Measurements from ENCODE around the gene GLIS2. TPM values are rescaled to one million over a fixed set of nuclear protein-coding genes. Genes with fewer than 3 reads are reported as not detected.

The GLIS2 gene
- total and polyA plus RNA-seq, 5 donors from 2014 or later: 0.03 TPM; not detected in 4

DNA sequence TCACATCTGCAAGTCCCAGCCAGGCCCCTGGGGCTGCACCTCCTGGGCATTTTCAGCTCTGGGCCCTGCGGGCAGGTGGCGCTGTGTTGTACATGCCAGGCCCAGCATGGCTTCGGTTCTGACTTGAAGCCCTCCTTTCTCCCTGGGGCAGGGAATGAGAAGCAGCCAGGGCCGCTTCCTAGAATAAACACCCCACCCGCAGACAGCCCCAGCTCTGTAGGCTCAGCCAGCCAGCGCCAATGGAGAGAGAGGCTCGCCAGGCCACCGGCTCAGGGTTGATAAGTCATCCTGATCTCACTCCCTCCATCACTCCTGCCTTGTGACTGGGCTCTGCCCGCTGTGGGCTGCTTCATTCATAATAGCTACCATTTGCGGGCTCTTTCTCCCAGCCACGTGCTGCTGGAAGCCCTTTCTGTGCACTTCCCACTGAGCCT lies 6.0 kb upstream of the GLIS2 start:
- Histone ChIP-seq H3K4me1 (ENCODE audit: control insufficient read depth, insufficient read depth, low read length, poor library complexity, severe bottlenecking) (peaks cover 35% of the 10 kb centered on the region), H3K36me3 (ENCODE audit: control insufficient read depth, insufficient read depth, low read length) (no peaks in the 10 kb centered on the region), H3K27me3 (ENCODE audit: control insufficient read depth, insufficient read depth, low read length) (peaks cover 6% of the 10 kb centered on the region), H3K9me3 (ENCODE audit: control insufficient read depth in 2 of 2, low read length in 2 of 2) (no peaks in the 10 kb centered on the region), H3K4me3 (ENCODE audit: low read depth, low read length) (no peak overlapping the region), H3K27ac (ENCODE audit: insufficient read depth, low read length, poor library complexity, severe bottlenecking) (no peak overlapping the region)
- Mint-ChIP-seq H3K4me3 (peak overlapping the region in 3 of 4 donors; percentile 28 to 85 (median 74)), H3K27me3 (peaks cover 15% of the 10 kb centered on the region), H3K36me3 (no peaks in the 10 kb centered on the region), H3K4me1 (peaks cover 4 to 37% (median 19%) of the 10 kb centered on the region in 4 donors), H3K27ac (no peak overlapping the region), H3K9me3 (peaks cover 0 to 2% (median 0%) of the 10 kb centered on the region in 7 donors)
- DNase-seq (peak; percentile 29 to 61 (median 41)), ATAC-seq (ENCODE audit: low read depth in 2 of 2) (no peak)

GRCh38 chr16:4313563-4314531 lies 2.0 kb upstream of the GLIS2 start:
- peaks cover 0 to 2% (median 0%) of the 10 kb centered on the region in 7 donors for H3K9me3 Mint-ChIP-seq
- H3K4me1 Mint-ChIP-seq: peaks cover 4 to 14% (median 7%) of the 10 kb centered on the region in 4 donors
- DNase-seq (peak in 1 of 3 donors; percentile 39), ATAC-seq (ENCODE audit: low read depth in 2 of 2) (no peak)
- Histone ChIP-seq H3K27ac (ENCODE audit: insufficient read depth, low read length, poor library complexity, severe bottlenecking) (no peak overlapping the region), H3K36me3 (ENCODE audit: control insufficient read depth, insufficient read depth, low read length) (no peaks in the 10 kb centered on the region), H3K4me1 (ENCODE audit: control insufficient read depth, insufficient read depth, low read length, poor library complexity, severe bottlenecking) (peaks cover 23% of the 10 kb centered on the region), H3K9me3 (ENCODE audit: control insufficient read depth in 2 of 2, low read length in 2 of 2) (no peaks in the 10 kb centered on the region), H3K27me3 (ENCODE audit: control insufficient read depth, insufficient read depth, low read length) (peaks cover 6% of the 10 kb centered on the region), H3K4me3 (ENCODE audit: low read depth, low read length) (no peak overlapping the region)
- H3K27ac Mint-ChIP-seq: peak overlapping the region in 1 of 3 donors; percentile 71
- H3K27me3 Mint-ChIP-seq: peaks cover 18% of the 10 kb centered on the region
- H3K36me3 Mint-ChIP-seq: no peaks in the 10 kb centered on the region
- H3K4me3 Mint-ChIP-seq: peak overlapping the region; percentile 32 to 96 (median 90)

- Histone ChIP-seq H3K9me3 (ENCODE audit: control insufficient read depth in 2 of 2, low read length in 2 of 2) (no peaks in the 10 kb centered on the region), H3K27me3 (ENCODE audit: control insufficient read depth, insufficient read depth, low read length) (peaks cover 6% of the 10 kb centered on the region), H3K4me3 (ENCODE audit: low read depth, low read length) (no peak overlapping the region), H3K36me3 (ENCODE audit: control insufficient read depth, insufficient read depth, low read length) (no peaks in the 10 kb centered on the region), H3K27ac (ENCODE audit: insufficient read depth, low read length, poor library complexity, severe bottlenecking) (no peak overlapping the region), H3K4me1 (ENCODE audit: control insufficient read depth, insufficient read depth, low read length, poor library complexity, severe bottlenecking) (peaks cover 31% of the 10 kb centered on the region)
- H3K4me3 Mint-ChIP-seq: peak overlapping the region; percentile 88 to 96 (median 92)
- peaks cover 18% of the 10 kb centered on the region for H3K27me3 Mint-ChIP-seq
- peaks cover 0 to 2% (median 0%) of the 10 kb centered on the region in 7 donors for H3K9me3 Mint-ChIP-seq
- peaks cover 4 to 17% (median 7%) of the 10 kb centered on the region in 4 donors for H3K4me1 Mint-ChIP-seq
- H3K27ac Mint-ChIP-seq: peak overlapping the region in 2 of 3 donors; percentile 71 to 90
- ATAC-seq (ENCODE audit: low read depth in 2 of 2) (peak in 1 of 2 donors; percentile 21), DNase-seq (peak in 2 of 3 donors; percentile 39 to 50)
- H3K36me3 Mint-ChIP-seq: no peaks in the 10 kb centered on the region
These were observed 1.2 kb upstream of the GLIS2 start for GRCh38 chr16:4314532-4315185.

DNA sequence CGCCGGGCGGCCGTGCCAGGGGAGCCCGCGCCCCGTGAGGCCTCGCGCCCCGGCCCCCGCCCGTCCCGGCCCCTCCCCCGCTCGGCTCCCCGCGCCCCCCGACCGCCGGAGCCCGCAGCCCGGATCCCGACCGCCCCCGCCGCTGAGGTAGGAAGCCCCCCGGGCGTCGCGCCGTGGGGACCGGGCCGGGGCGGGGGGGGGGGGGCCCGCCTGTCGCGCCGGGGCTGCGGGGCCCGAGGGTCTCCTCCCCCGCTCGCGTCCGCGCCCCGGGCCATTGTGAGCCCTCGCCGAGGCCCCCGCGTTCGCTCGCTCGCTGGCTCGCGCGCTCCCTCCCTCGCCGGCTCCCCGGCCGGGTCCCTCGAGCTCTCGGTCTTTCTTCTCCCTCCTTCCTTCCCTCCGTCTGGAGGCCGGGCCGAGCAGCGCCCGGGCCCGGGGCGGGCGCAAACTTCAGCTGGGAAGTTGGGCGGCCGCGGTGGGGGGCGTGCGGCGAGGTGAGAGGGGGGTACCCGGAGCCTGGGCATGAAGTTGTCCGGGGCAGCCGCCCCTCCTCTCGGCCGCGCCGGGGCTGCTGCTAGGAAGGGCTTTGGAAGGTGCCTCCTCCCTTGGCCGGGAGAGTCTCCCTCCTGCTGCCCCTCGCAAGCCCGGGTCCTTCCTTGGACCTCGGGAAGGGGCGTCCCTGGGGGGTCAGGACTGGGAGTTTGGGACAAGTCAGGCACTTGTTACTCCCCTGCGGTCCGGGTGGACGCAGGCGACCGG lies 419 bp downstream of the GLIS2 start:
- peaks cover 6% of the 10 kb centered on the region for H3K27me3 ChIP-seq (ENCODE audit: control insufficient read depth, insufficient read depth, low read length)
- no peaks in the 10 kb centered on the region for H3K9me3 ChIP-seq (ENCODE audit: control insufficient read depth in 2 of 2, low read length in 2 of 2)
- H3K27ac ChIP-seq (ENCODE audit: insufficient read depth, low read length, poor library complexity, severe bottlenecking): no peak overlapping the region
- H3K36me3 Mint-ChIP-seq: no peaks in the 10 kb centered on the region
- DNase-seq (no peak), ATAC-seq (ENCODE audit: low read depth in 2 of 2) (no peak)
- no peak overlapping the region for H3K4me3 Mint-ChIP-seq
- no peak overlapping the region for H3K4me3 ChIP-seq (ENCODE audit: low read depth, low read length)
- no peaks in the 10 kb centered on the region for H3K36me3 ChIP-seq (ENCODE audit: control insufficient read depth, insufficient read depth, low read length)
- peaks cover 34% of the 10 kb centered on the region for H3K4me1 ChIP-seq (ENCODE audit: control insufficient read depth, insufficient read depth, low read length, poor library complexity, severe bottlenecking)
- no peak overlapping the region for H3K27ac Mint-ChIP-seq
- H3K9me3 Mint-ChIP-seq: peaks cover 0 to 2% (median 0%) of the 10 kb centered on the region in 7 donors
- H3K4me1 Mint-ChIP-seq: peaks cover 4 to 17% (median 7%) of the 10 kb centered on the region in 4 donors
- H3K27me3 Mint-ChIP-seq: peaks cover 18% of the 10 kb centered on the region

GRCh38 chr16:4316864-4317531 lies 1.1 kb downstream of the GLIS2 start:
- Histone ChIP-seq H3K4me1 (ENCODE audit: control insufficient read depth, insufficient read depth, low read length, poor library complexity, severe bottlenecking) (peaks cover 34% of the 10 kb centered on the region), H3K27me3 (ENCODE audit: control insufficient read depth, insufficient read depth, low read length) (peaks cover 6% of the 10 kb centered on the region), H3K9me3 (ENCODE audit: control insufficient read depth in 2 of 2, low read length in 2 of 2) (no peaks in the 10 kb centered on the region), H3K4me3 (ENCODE audit: low read depth, low read length) (no peak overlapping the region), H3K27ac (ENCODE audit: insufficient read depth, low read length, poor library complexity, severe bottlenecking) (no peak overlapping the region), H3K36me3 (ENCODE audit: control insufficient read depth, insufficient read depth, low read length) (no peaks in the 10 kb centered on the region)
- no peak for DNase-seq
- peaks cover 0 to 2% (median 0%) of the 10 kb centered on the region in 7 donors for H3K9me3 Mint-ChIP-seq
- no peak for ATAC-seq (ENCODE audit: low read depth in 2 of 2)
- H3K36me3 Mint-ChIP-seq: no peaks in the 10 kb centered on the region
- H3K4me1 Mint-ChIP-seq: peaks cover 4 to 17% (median 7%) of the 10 kb centered on the region in 4 donors
- H3K27ac Mint-ChIP-seq: no peak overlapping the region
- peaks cover 18% of the 10 kb centered on the region for H3K27me3 Mint-ChIP-seq
- no peak overlapping the region for H3K4me3 Mint-ChIP-seq

DNA sequence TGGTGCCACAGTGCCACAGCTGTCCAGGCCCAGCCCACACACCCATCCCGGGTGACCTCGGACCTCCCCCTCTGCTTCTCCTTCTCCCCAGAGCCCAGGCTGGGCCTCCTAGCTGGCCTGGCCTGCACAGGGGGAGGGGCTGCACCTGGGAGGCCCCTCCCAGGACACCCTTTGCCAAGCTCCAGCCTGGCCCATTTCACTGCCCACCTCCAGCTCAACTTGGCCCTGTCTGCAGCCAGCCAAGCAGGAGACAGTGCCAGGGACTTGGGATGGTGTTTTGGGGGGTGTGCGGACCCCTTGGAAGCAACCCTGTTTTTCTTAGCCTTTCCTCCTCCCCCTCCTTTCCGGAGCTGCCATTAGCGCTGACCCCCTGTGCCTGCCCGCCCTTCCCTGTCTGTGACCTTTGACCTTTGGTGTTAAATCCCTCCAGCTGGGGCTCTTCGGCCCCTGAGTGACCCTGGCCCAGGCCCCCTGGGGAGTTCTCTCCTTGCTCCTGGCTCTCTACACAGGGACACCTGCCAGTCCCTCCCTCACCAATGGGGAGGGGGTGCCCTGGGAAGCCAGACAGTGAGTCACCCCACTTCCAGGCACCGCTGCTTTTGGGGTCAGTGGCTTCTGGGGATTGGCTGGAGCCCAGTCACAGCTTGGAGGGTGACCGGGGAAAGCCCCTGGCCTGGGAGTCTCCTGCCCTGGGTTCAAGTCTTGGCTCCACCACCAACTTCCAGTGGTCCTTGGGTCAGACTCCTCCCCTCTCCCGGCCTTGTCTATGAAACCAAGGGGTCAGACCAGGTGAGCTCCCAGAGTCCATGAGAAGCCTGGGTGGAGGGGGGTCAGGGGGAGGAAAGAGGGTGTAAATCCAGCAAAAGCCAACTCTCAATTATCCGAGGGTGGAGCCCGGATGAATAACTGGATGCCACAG lies 1.9 kb downstream of the GLIS2 start:
- no peak overlapping the region for H3K4me3 ChIP-seq (ENCODE audit: low read depth, low read length)
- H3K4me3 Mint-ChIP-seq: peak overlapping the region in 2 of 4 donors; percentile 67 to 71
- DNase-seq: no peak

More for the DNA sequence above, 1.9 kb downstream of the GLIS2 start:
- Mint-ChIP-seq H3K36me3 (no peaks in the 10 kb centered on the region), H3K9me3 (peaks cover 0 to 2% (median 0%) of the 10 kb centered on the region in 7 donors), H3K4me1 (peaks cover 4 to 17% (median 7%) of the 10 kb centered on the region in 4 donors), H3K27me3 (peaks cover 18% of the 10 kb centered on the region), H3K27ac (no peak overlapping the region)
- Histone ChIP-seq H3K9me3 (ENCODE audit: control insufficient read depth in 2 of 2, low read length in 2 of 2) (no peaks in the 10 kb centered on the region), H3K27me3 (ENCODE audit: control insufficient read depth, insufficient read depth, low read length) (peaks cover 6% of the 10 kb centered on the region), H3K36me3 (ENCODE audit: control insufficient read depth, insufficient read depth, low read length) (no peaks in the 10 kb centered on the region), H3K27ac (ENCODE audit: insufficient read depth, low read length, poor library complexity, severe bottlenecking) (no peak overlapping the region), H3K4me1 (ENCODE audit: control insufficient read depth, insufficient read depth, low read length, poor library complexity, severe bottlenecking) (peaks cover 34% of the 10 kb centered on the region)
- ATAC-seq (ENCODE audit: low read depth in 2 of 2): no peak
